Mesenteric fat pad (tissue), 1 donor: Measurements from ENCODE around the gene CCDC121. TPM values are rescaled to one million over a fixed set of nuclear protein-coding genes. Genes with fewer than 3 reads are reported as not detected.

Experiments
- DNase-seq: peaks from one replicate; pipeline ENCODE4 v3.0.0-alpha.2; 2020; ENCODE audit warnings: low spot score
- long read RNA-seq: library from polyadenylated mRNA; unstranded; transcript quantifications from one replicate; pipeline ENCODE4 v2.0.0, GENCODE V29; 2020
- total RNA-seq: library from RNA; stranded (reverse); fragmentation: NEBNext Ultra II Directional; extraction: Animal tissue kit (Norgen Biotek cat#: 25700); gene quantifications from one replicate; pipeline ENCODE4 v1.2.1, GENCODE V29; 2021
- donor health status: DM: yes; HTN: yes; CAD: no.

The CCDC121 gene
- total RNA-seq, result 2.2 TPM
- long read RNA-seq, partial matches to known transcripts, result 0 of 2 reads
- long read RNA-seq, other reads (novel, unspliced or antisense), result 0 of 2 reads

GRCh38 chr2:27628767-27629709 is at the start of gene CCDC121, which contains the start of gene GPN1:
Gene CCDC121 (minus strand): TSS chr2:27629012. CDS start chr2:27627799, 1,213 bp downstream.
Gene GPN1 (plus strand): TSS chr2:27629050. CDS start chr2:27629059, 9 bp downstream.
- DNase-seq, result peak; percentile 95

GRCh38 chr2:27672723-27673486 is 44.1 kb upstream of the CCDC121 start:
- DNase-seq, result no peak

- no peak for DNase-seq
Observed at GRCh38 chr2:27671235-27671634, 42.4 kb upstream of the CCDC121 start.

- no peak for DNase-seq
Observed at GRCh38 chr2:27667446-27667845, 38.6 kb upstream of the CCDC121 start.

- DNase-seq, result no peak
Observed at GRCh38 chr2:27664622-27665363, 36.0 kb upstream of the CCDC121 start.

GRCh38 chr2:27664154-27664574 is 35.4 kb upstream of the CCDC121 start:
- no peak for DNase-seq

- DNase-seq, result no peak
Observed at GRCh38 chr2:27663285-27664153, 34.7 kb upstream of the CCDC121 start, which contains the start of the genes SLC4A1AP and SUPT7L. Gene SLC4A1AP (plus strand): TSS chr2:27663889. CDS start chr2:27663915, 26 bp downstream. Gene SUPT7L (minus strand): TSS chr2:27663614. CDS start chr2:27662192, 1,422 bp downstream.

- no peak for DNase-seq
Observed at GRCh38 chr2:27661371-27661770, 32.6 kb upstream of the CCDC121 start.

GRCh38 chr2:27655155-27655951 is 26.5 kb upstream of the CCDC121 start:
- DNase-seq, result no peak

GRCh38 chr2:27653397-27653796 is 24.6 kb upstream of the CCDC121 start:
- no peak for DNase-seq

- no peak for DNase-seq
Observed at GRCh38 chr2:27652790-27653189, 24.0 kb upstream of the CCDC121 start.

- DNase-seq, result no peak
Observed at GRCh38 chr2:27652341-27652740, 23.5 kb upstream of the CCDC121 start.

GRCh38 chr2:27651056-27651455 is 22.2 kb upstream of the CCDC121 start:
- no peak for DNase-seq

- DNase-seq, result no peak
Observed at GRCh38 chr2:27647737-27648136, 18.9 kb upstream of the CCDC121 start.

- DNase-seq, result no peak
Observed at GRCh38 chr2:27647289-27647688, 18.5 kb upstream of the CCDC121 start.

GRCh38 chr2:27645197-27645596 is 16.4 kb upstream of the CCDC121 start:
- no peak for DNase-seq

GRCh38 chr2:27640722-27641245 is 12.0 kb upstream of the CCDC121 start:
- no peak for DNase-seq

- DNase-seq, result no peak
Observed at GRCh38 chr2:27638709-27639108, 9.9 kb upstream of the CCDC121 start.
